ENCODE data around the gene LAMB4. TPM values are rescaled to one million over a fixed set of nuclear protein-coding genes. Genes with fewer than 3 reads are reported as not detected.

The LAMB4 gene, protein sequence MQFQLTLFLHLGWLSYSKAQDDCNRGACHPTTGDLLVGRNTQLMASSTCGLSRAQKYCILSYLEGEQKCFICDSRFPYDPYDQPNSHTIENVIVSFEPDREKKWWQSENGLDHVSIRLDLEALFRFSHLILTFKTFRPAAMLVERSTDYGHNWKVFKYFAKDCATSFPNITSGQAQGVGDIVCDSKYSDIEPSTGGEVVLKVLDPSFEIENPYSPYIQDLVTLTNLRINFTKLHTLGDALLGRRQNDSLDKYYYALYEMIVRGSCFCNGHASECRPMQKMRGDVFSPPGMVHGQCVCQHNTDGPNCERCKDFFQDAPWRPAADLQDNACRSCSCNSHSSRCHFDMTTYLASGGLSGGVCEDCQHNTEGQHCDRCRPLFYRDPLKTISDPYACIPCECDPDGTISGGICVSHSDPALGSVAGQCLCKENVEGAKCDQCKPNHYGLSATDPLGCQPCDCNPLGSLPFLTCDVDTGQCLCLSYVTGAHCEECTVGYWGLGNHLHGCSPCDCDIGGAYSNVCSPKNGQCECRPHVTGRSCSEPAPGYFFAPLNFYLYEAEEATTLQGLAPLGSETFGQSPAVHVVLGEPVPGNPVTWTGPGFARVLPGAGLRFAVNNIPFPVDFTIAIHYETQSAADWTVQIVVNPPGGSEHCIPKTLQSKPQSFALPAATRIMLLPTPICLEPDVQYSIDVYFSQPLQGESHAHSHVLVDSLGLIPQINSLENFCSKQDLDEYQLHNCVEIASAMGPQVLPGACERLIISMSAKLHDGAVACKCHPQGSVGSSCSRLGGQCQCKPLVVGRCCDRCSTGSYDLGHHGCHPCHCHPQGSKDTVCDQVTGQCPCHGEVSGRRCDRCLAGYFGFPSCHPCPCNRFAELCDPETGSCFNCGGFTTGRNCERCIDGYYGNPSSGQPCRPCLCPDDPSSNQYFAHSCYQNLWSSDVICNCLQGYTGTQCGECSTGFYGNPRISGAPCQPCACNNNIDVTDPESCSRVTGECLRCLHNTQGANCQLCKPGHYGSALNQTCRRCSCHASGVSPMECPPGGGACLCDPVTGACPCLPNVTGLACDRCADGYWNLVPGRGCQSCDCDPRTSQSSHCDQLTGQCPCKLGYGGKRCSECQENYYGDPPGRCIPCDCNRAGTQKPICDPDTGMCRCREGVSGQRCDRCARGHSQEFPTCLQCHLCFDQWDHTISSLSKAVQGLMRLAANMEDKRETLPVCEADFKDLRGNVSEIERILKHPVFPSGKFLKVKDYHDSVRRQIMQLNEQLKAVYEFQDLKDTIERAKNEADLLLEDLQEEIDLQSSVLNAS (N-terminal part only)
- total RNA-seq: 1 to 10 TPM in 1 of 2 donors, under 1 TPM in 1; 0.26 to 2.0 TPM

DNA sequence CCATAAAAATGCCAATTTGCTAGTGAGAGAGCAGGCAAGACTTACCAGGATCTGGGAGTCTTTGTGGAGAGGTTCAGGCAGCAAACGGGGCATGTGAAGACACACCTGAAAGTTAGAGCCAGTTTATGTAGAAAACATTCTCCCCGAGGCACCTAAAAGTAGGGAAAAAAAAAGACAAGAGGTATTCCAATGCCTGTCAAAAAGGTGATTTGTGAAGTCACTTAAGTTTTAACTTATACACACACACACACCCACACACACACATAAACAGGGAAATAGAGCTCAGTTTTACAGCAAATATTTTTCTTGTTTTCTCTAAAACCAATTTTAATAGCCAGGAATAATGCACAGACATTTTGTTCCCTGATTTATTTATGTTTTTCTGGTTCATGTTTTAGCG is at the start of gene LAMB4:
Gene LAMB4 (minus strand): TSS at position 101 of the 400 bp plus-strand sequence. CDS start 7,197 bp downstream, outside the sequence.
- Histone ChIP-seq H3K9me3 (no peaks in the 10 kb centered on the region), H3K4me1 (no peaks in the 10 kb centered on the region), H3K27ac (no peak within 1 kb of the TSS), H3K27me3 (no peaks in the 10 kb centered on the region), H3K36me3 (replicated peaks in 1 of 2; ENCODE audit: insufficient read depth in 1 of 2, low read depth in 2 of 2) (no peaks in the 10 kb centered on the region), H3K4me3 (no peak within 1 kb of the TSS)
- 89 to 90% methylated on average over 3 of the region's 3 CpGs for WGBS, 2 donors
- TF ChIP-seq CTCF (IDR thresholded peaks at IDR 0.05): no peak
- TF ChIP-seq POLR2A (IDR thresholded peaks at IDR 0.05): no peak
- ATAC-seq: no peak
- no peak for DNase-seq
- intact Hi-C loops (cut with DNase I): no loop called here

DNA sequence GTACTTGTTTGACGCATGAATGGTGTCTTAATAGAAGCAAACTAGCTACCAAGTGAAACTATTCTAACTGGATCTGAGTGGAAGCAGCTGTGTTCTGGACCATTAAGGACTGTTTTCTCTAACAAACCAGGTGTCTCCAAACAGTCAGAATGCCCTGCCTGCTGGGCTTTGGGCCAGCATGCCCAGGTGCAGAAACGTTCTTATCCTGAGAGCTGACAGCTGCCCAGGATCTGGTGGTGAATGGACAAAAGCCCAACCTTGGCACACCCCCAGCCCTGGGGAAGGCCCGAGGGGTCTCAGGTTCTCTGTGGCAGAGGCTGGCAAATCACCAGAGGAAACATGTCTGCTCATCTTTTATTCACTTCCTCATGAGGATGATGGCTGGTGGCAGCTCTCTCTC is 48.2 kb upstream of the LAMB4 start:
- no peak overlapping the region for H3K4me3 ChIP-seq
- peak overlapping the region in 3 of 4 donors; percentile 13 to 30 (median 19) for H3K27ac ChIP-seq
- peak; percentile 84 for ATAC-seq
- peaks cover 10% of the 10 kb centered on the region for H3K4me1 ChIP-seq
- H3K27me3 ChIP-seq: no peaks in the 10 kb centered on the region
- TF ChIP-seq CTCF (IDR thresholded peaks at IDR 0.05) (no peak), POLR2A (IDR thresholded peaks at IDR 0.05) (no peak)
- 22 to 24% methylated on average over 3 of the region's 3 CpGs for whole genome bisulfite sequencing, 2 donors
- no peaks in the 10 kb centered on the region for H3K9me3 ChIP-seq
- intact Hi-C loops (cut with DNase I): no loop called here
- peak; percentile 66 to 89 (median 80) for DNase-seq
- no peaks in the 10 kb centered on the region for H3K36me3 ChIP-seq (replicated peaks in 1 of 2; ENCODE audit: insufficient read depth in 1 of 2, low read depth in 2 of 2)

DNA sequence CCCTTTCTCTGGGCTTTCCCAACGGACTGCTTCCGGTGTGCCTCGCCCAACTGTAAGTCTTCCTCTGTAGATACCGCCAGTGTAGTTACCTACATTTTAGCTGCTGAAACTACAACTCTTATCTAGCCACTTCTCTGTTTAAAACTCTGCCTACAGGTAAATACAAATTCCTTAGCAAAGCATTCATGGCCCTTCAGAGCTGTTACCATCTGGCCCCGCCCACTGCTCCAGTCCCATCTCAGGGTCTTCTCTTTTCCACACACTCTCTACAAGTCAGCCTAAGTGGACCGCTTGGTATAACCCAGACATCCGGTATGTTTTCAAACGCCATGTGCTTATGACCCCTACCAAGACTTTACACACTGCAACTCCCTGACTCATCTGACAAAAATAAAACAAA is 41.0 kb upstream of the LAMB4 start:
- Histone ChIP-seq H3K9me3 (no peaks in the 10 kb centered on the region), H3K4me1 (peaks cover 4% of the 10 kb centered on the region), H3K27me3 (no peaks in the 10 kb centered on the region), H3K36me3 (replicated peaks in 1 of 2; ENCODE audit: insufficient read depth in 1 of 2, low read depth in 2 of 2) (no peaks in the 10 kb centered on the region), H3K4me3 (no peak overlapping the region), H3K27ac (no peak overlapping the region)
- no peak for TF ChIP-seq CTCF (IDR thresholded peaks at IDR 0.05)
- TF ChIP-seq POLR2A (IDR thresholded peaks at IDR 0.05): no peak
- WGBS, 2 donors: 97 to 98% methylated on average over 8 of the region's 8 CpGs
- no peak for DNase-seq
- intact Hi-C loops (cut with DNase I): no loop called here
- no peak for ATAC-seq

DNA sequence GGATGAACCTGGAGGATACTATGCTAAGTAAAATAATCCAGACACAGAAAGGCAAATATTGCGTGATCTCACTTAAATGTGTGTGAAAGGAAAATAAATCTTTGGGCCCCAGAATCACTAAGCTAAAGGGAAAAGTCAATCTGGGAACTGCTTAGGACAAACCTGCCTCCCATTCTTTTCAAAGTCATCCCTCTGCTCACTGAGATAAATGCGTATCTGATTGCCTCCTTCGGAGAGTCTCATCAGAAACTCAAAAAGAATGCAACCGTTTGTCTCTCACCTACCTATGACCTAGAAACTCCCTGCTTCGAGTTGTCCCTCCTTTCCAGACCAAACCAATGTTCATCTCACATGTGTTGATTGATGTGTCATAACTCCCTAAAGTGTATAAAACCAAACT is 40.1 kb upstream of the LAMB4 start:
- H3K4me3 ChIP-seq: no peak overlapping the region
- TF ChIP-seq CTCF (IDR thresholded peaks at IDR 0.05) (no peak), POLR2A (IDR thresholded peaks at IDR 0.05) (no peak)
- H3K36me3 ChIP-seq (replicated peaks in 1 of 2; ENCODE audit: insufficient read depth in 1 of 2, low read depth in 2 of 2): no peaks in the 10 kb centered on the region
- intact Hi-C loops (cut with DNase I): no loop called here
- H3K4me1 ChIP-seq: peaks cover 4% of the 10 kb centered on the region
- DNase-seq (no peak), ATAC-seq (no peak)
- H3K9me3 ChIP-seq: no peaks in the 10 kb centered on the region
- H3K27me3 ChIP-seq: no peaks in the 10 kb centered on the region
- no peak overlapping the region for H3K27ac ChIP-seq
- WGBS, 2 donors: 90% methylated on average over 5 of the region's 5 CpGs

All from body of pancreas (tissue), 4 donors.